HEK293 (cell line): ENCODE results near the gene CPTP.

Experiments used
- REPIN1 ChIP-seq: fragments of 450-650 bp; formaldehyde crosslinking; IDR thresholded peaks from 2 replicates; pipeline ENCODE4 v1.5.1; 2017; ENCODE audit warnings: missing biosample characterization, missing genetic modification characterization, low read depth
- SETDB1 ChIP-seq: IDR thresholded peaks from one replicate; pipeline ENCODE4 v1.6.1; 2017; ENCODE audit warnings: mild to moderate bottlenecking, low read length, moderate library complexity, mixed read lengths; ENCODE audit not compliant: insufficient read length
- ZNF10 ChIP-seq: fragments of 450-650 bp; formaldehyde crosslinking; IDR thresholded peaks from 2 replicates; pipeline ENCODE4 v1.5.1; 2017; ENCODE audit warnings: missing biosample characterization, missing genetic modification characterization
- ZNF121 ChIP-seq: fragments of 450-650 bp; formaldehyde crosslinking; IDR thresholded peaks from 2 replicates; pipeline ENCODE4 v1.5.1; 2016; ENCODE audit warnings: missing biosample characterization, missing genetic modification characterization
- ZNF274 ChIP-seq, 2 experiments: fragments of 200-500 bp in 1 of 2; fragments of 450-650 bp in 1 of 2; sonication (Bioruptor generic) in 1 of 2; formaldehyde crosslinking in 1 of 2; IDR thresholded peaks; 2 replicates each; pipeline versions ENCODE4 v1.5.1 to v1.6.1; 2014 to 2016; ENCODE audit warnings: borderline replicate concordance in 1 of 2, inconsistent platforms in 1 of 2, low read length in 1 of 2, missing biosample characterization in 1 of 2, missing genetic modification characterization in 1 of 2
- ZNF324 ChIP-seq: fragments of 450-650 bp; formaldehyde crosslinking; IDR thresholded peaks from 2 replicates; pipeline ENCODE4 v1.5.1; 2016; ENCODE audit warnings: missing biosample characterization, missing genetic modification characterization
- TF ChIP-seq, protein P1 (sequence below): fragments of 450-650 bp; formaldehyde crosslinking; IDR thresholded peaks from 2 replicates; pipeline ENCODE4 v1.5.1; 2017; ENCODE audit warnings: missing biosample characterization, mild to moderate bottlenecking, missing genetic modification characterization, moderate library complexity
- TF ChIP-seq, protein P2 (sequence below): fragments of 450-650 bp; formaldehyde crosslinking; IDR thresholded peaks from 2 replicates; pipeline ENCODE4 v1.5.1; 2016; ENCODE audit warnings: missing biosample characterization, missing genetic modification characterization

DNA sequence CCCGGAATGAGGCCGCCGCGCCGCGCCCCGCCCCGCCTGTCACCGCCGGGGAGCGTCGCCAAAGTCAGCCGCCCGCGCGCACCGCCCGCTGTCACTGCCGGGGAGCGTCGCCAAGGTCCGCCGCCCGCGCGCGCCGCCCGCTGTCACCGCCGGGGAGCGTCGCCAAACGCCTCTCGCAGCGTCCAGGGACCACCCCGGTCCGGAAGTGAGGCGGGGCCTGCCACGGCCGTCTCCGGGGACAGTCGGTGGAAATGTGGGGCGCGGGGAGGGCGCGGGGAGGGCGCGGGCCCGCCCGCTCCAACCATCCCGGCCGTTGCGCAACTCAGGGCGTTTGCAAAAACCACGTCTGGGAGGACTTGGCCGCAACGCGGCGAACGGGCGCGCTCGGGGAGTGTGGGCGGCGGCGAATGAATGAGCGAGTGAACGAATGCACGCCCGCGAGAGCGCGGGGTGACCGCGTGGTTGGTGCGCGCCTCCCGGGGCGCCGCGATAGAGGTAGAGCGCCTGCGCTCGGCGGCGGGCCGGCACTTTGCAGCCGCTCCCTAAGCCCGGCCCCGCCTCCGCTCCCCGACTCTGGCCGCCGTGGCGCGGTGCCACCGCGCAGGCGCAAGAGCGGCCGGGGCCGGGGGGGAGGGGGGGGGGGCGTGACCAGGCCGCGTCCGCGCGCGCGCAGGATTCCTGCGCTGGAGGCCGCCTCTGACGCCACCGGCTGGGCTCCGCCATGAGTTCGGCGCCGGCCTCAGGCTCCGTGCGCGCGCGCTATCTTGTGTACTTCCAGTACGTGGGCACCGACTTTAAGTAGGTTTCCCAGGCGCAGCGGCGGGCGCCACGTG is 16.5 kb upstream of the CPTP start, which contains the start of the genes ACAP3 and PUSL1:
- TF ChIP-seq SETDB1 (no peak), ZNF121 (0 out of 2 replicates have a peak, but pooled peaks have one; percentile 40), REPIN1 (tag by site-specific recombination) (peak; percentile 91; the same call in 1 of the 2 replicates), ZNF10 (0 out of 2 replicates have a peak, but pooled peaks have one; percentile 16), ZNF274 (IDR thresholded peaks at IDR 0.05; ENCODE audit: low read length) (no peak), ZNF274 (tag by site-specific recombination; IDR thresholded peaks at IDR 0.05; ENCODE audit: borderline replicate concordance) (no peak), ZNF324 (tag by site-specific recombination) (peak; percentile 94)
- TF ChIP-seq, protein P1, sequence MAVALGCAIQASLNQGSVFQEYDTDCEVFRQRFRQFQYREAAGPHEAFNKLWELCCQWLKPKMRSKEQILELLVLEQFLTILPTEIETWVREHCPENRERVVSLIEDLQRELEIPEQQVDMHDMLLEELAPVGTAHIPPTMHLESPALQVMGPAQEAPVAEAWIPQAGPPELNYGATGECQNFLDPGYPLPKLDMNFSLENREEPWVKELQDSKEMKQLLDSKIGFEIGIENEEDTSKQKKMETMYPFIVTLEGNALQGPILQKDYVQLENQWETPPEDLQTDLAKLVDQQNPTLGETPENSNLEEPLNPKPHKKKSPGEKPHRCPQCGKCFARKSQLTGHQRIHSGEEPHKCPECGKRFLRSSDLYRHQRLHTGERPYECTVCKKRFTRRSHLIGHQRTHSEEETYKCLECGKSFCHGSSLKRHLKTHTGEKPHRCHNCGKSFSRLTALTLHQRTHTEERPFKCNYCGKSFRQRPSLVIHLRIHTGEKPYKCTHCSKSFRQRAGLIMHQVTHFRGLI (tag by site-specific recombination), result peak; percentile 48; the same call in 1 of the 2 replicates
- TF ChIP-seq, protein P2, sequence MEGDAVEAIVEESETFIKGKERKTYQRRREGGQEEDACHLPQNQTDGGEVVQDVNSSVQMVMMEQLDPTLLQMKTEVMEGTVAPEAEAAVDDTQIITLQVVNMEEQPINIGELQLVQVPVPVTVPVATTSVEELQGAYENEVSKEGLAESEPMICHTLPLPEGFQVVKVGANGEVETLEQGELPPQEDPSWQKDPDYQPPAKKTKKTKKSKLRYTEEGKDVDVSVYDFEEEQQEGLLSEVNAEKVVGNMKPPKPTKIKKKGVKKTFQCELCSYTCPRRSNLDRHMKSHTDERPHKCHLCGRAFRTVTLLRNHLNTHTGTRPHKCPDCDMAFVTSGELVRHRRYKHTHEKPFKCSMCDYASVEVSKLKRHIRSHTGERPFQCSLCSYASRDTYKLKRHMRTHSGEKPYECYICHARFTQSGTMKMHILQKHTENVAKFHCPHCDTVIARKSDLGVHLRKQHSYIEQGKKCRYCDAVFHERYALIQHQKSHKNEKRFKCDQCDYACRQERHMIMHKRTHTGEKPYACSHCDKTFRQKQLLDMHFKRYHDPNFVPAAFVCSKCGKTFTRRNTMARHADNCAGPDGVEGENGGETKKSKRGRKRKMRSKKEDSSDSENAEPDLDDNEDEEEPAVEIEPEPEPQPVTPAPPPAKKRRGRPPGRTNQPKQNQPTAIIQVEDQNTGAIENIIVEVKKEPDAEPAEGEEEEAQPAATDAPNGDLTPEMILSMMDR (tag by site-specific recombination), result peak; percentile 47; the same call in 1 of the 2 replicates
